ENCODE data around the gene TCF7L1.
"Not testable (repeated sequence)": the region's sequence is repeated elsewhere in the genome, so short reads cannot be mapped to it uniquely, and the experiment has no call there.

TCF7L1 gene

DNA sequence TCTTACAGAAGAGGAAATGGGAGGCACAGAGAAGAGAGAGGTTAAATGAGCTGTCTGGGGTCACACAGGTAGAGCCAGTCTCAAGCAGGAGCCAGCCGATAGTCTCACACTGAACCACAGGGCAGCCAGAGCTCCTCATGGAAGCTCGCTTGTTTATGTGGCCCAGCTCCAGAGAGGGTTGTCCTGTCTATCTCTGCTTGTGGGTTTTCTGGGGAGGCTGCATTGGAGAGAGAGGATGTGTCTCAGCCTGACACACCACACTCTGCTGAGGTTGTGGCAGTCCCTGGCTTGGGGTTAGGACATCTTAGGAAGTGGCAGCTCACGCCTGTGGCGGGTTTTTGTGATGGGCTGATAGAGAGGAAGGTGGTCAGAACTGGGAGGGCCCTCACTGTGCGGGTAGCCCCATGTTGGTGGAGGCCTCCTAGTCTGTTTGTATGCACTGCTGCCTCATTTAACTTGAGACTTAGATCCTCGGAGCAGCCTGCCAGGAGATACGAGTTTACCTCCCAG lies 52.3 kb downstream of the TCF7L1 start:
- no peak for DNase-seq

DNA sequence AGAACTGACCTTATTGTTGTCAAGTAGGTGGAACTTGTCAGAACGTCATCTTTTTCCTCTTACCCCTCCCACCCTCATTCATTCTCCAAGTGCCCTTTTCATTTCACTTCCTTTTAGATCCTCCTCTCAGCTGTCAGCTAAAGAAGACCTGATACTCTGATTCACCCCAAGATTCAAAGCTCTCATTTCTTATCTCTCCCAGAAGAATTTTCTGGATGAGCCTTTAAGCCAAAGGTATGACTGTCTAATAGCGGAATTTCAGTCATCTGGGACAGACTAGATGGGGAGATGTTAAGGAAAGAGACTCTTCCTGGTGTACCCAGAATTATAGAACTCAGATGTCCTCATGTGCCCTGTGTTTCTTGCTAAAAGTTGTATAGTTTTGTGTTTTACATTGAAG lies 53.9 kb downstream of the TCF7L1 start:
- no peak for DNase-seq

DNA sequence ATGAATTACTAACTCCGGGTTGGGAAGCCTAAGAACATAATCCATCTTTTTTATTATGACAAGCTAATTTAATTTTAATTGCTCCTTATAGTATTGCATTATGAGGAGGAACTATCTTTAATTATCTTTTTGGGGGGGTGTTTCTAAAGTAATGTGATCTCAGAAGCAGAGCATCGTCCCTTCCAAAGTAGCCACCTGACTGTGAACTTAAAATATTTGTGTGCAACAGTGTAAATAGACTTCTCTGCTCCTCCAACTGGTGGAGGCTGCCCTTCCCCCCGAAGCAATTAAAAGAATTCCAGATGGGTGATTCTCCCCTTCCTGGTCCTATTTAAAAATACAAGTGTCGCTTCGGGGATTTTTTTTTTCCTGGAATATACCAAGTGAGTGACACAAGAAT lies 55.7 kb downstream of the TCF7L1 start:
- DNase-seq = no peak

DNA sequence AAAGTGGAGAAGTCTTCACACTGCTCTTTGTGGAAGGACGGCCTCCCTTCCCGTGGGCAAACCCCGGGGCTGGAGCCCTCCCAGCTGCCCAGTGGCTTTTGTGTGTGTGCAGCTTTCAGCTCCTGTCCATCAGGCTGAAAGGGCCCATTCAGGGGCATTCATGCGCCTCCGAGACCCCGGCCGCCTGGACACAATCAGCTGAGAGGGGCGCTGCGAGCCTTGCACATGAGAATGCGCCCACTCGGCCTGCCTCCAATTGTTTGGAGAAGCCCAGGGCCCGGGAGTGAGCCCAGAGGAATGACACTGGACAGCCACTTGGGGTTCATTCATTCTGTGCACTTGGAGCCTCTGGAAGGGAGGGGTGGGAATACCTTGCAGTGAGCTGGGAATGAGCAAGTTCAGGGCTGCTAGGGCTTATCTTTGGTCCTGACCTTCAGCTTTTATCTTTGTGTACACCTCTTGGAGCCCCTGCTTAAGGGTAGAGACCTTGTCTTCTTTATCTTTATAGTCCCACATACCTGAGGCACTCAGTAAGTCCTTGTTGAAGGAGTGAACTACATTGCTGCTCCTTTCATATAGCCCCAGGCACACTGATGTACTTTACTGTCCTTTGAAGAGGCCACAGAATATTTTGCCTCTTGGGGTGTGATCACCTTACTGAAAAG lies 56.5 kb downstream of the TCF7L1 start:
- DNase-seq = no peak

DNA sequence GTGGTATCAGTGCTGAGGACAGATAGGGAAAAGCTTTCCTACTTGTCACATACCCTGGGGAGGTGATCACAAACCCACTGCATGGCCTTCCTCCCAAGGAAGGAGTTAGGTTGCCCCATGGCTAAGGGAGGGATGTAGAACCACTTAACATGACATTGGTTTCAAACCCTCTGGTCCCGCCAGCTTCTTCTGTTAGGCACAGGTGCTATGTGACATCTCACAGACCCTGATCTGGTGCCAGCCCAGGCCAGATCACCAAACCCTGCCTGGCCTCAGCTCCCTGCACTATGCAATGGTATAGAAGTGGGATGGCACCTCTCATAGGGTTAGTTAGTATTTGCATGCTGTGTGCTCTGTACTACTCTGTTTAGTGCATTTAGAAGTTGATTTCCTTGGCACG lies 58.0 kb downstream of the TCF7L1 start:
- no peak for DNase-seq

DNA sequence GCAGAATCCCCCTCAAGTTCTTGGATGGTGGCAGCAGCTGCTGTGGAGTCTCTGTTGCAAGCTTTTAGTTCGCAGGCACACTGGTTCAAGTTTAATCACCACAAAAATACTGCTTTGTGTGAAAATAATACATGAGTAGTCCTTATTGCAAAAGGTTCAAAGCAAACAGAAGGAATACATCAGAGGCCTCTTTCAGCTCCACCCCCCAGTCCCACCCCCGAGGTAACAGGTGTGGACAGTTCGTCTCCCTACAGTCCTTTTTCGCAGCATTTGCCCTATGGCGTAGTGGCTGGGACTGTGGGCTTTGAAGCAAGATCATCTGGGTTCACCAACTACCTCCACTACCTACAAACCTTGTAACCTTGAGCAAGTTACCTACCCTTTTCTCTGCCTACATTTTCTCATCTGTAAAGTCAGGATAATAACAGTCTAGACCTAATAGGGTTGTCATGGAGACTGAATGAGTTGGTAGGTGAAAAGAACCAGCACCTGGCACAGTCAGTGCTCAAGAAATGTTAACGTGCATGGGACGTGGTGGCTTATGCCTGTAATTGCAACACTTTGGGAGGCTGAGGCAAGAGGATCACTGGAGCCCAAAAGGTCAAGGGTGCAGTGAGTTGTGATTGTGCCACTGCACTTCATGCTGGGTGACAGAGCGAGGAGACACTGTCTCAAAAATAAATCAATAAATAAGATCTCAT lies 61.7 kb downstream of the TCF7L1 start:
- no peak for DNase-seq

DNA sequence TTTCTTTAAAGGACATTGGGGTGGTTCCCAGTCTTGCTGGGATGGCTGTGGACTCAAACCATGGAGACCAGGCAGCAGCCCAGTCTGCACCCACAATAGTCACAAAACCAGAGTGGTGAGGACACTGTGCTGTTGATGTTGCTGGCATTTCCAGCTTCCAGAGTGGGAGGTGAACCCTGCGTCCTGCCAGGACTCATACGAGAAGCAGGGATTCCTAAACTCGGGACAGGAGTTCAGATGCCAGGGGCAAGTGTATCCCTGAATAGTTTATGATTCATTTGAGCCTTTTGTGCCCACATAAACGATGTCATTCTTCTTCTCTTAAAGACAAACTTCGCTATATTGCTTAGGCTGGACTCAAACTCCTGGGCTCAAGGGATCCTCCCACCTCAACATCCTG lies 62.8 kb downstream of the TCF7L1 start:
- no peak for DNase-seq

DNA sequence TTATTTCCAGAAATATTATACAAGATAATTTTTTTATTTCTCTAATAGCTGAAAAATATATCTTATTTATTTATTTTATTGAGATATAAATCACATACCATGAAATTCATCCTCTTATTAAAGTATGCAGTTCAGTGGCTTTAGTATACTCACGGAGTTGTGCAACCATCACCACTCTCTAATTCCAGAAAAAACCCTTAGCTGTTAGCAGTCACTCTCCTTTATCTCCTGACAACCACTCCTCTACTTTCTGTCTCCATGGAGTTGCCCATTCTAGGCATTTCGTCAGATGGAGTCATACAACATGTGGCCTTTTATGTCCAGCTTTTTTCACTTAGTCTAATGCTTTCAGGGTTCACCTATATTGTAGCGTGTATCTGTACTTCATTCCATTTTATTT lies 66.5 kb downstream of the TCF7L1 start:
- DNase-seq = no peak

DNA sequence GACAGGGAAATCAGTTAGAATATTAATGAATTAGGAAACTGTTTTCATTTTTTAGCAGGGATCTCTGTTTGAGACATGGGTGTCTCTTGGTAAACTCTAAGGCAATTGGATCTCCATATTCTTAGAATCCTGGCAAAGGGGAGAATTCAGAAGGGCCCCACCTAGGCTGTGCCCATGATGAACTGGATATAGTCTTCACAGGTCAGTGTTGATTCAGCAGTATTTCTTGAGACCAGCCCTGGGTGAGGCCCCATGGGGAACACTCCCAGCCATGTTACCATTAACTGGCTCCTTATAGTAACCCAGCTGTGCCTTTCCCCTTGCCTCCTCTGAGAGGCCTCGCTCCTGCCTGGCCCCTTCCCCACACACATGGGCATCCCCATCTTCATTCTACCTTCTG lies 76.7 kb downstream of the TCF7L1 start:
- no peak for DNase-seq

DNA sequence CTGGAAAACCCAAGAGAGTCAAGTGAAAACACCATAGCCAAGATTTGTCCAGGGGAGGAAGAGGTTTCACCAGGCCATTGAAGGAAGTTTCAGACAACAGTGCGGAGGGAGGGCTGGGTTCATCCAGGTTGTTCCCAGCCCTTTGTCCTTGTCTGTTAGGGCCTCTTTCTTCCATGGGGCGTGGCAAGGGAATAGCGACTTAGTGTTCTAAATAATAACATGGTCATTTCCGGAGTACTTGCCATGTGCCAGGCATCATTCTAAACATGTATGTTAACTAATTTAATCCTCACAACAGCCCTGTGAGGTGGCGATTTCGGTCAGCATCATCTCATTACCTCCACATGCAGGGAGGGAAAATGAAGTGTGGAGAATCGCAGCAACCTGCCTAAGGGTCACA lies 77.3 kb downstream of the TCF7L1 start:
- DNase-seq = no peak

DNA sequence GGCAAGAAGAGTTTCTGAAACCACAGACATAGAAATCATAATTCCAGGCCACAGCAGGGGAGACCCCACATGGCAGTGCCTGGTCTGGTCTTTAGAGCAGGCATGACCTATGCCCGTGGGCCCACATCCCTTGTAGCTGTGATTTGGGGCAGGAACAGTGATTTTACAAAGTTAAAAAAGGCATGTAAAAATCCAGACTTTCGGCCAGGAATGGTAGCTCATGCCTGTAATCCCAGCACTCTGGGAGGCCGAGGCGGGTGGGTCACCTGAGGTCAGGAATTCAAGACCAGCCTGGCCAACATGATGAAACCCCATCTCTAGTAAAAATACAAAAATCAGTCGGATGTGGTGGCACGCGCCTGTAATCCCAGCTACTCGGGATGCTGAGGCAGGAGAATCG lies 78.4 kb downstream of the TCF7L1 start:
- not testable (repeated sequence) for DNase-seq

DNA sequence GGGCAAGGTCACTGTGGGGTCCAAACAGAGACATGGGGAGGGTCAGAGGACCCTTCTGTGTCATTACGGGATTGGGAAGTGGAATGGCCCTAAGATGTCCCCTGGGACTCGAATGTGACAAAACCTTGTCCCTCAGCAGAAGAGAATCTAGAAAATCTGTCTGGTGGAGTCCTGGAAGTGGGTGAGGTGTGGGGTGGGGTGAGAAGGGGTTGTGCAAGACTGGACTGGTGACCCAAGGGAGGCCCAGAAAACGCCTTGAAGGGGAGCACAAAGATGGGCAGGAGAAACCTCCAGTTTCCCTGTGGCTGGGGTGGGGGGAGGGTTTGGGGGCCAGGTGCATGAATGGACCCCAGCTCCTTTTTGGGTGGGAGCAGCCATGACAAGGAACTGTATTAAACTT lies 79.6 kb downstream of the TCF7L1 start:
- no peak for DNase-seq

DNA sequence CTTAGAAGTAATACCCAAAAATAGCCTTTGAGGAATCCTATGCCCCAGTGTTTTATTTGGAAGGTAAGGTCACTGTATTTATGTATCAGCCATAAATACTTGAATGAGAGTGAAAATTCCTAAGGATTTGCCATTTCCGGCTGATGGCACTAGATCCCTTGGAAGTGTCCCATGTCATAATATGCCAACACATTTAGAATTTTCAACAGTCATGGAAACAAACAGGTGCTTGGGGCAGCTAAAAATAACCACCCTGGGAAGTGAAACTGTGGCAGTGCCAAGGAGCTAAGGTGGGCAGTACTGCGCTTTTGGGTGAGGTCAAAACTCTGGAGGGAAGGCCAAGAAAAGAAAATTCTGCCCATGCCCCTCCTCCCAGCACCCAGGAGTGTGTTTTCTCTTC lies 80.2 kb downstream of the TCF7L1 start:
- no peak for DNase-seq

DNA sequence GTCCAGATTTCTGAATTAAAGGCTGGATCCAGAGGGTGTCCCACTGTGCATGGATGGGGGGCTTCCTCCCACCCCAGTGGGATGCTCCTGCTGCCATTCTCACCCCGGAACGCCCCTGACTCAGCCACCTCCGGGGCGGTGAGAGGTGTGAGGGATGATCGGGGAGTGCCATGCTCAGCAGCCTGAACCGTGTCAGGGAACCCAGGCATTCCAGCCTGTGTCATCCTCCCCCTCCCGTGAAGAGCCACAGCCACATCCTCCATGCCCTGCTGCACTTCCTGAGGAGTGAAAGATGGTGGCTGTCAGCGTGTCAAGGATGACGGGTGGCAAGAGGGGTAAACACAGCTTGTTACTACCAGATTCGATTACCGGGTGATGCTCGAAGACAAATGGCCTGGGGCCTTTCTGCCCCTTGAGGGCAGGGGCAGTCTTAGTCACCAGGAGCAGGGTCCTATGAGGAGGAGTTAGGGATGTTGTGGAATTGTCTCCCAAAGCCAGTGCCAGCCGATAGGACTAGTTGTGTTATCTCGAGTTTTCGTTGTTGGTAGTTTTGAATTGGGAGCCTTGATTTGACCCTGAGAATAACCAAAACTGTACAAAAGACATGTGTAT lies 80.8 kb downstream of the TCF7L1 start:
- no peak for DNase-seq

DNA sequence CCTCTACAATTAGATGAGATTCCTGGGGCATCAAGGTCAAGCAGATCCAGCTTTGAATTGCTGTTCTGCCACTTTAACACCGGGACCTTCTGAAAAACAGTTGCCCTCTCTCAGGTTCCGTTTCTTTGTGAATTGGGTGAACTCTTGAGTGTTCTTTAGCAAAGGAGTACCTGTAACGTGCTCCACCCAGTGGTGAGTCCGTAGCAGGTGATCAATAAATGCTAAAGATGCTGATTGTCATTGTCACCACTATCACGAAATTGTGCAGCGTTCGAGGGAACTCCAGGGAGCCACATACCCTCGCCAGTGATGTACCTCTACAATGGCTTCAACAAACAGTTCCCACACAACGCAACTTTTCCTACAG lies 81.9 kb downstream of the TCF7L1 start:
- DNase-seq = no peak

DNA sequence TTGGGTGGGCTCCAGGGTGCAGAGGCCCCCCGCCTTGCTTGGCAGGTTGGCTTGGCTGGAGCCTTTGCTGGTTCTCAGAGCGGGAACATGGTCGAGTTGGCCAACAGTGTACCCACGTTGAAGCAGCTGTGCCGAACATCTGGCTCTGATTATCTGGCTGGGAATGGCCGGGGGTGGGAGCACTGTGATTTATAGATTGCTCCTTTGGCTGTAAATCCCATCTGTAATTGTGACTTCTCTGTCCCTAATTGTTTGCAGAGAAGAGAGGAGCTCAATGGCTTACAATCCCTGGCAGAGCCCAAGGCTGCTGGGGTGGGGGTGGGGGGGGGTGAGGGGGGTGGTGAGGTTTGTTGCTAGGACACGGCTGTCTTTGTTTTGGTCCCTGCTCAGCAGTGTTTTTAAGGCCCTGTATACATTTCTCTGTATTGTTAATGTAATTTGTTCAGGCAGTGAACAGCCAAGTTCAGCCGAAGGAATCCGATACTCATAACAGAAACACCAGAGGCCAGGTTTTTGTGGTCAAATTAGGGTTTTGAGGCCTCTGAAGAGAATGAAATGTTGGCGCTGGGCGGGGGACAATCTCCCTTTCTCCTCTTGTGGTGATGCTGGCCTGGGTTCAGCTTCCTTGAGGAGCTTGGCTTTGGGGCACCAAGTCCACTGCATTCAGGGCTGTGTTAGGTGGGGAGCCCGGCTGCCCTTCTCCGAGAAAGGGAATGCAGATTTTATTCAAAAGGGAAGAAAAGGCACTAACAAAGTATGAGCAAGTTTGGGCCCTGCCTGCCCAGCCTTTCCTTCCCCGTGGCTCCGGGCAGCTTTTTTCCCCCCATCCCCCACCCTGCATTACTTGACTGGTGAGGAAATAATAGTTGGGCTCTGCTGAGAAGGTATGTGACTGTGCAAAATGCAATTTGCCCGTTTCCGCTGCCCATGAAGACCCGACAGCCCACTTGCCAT lies 82.5 kb downstream of the TCF7L1 start:
- DNase-seq = no peak

DNA sequence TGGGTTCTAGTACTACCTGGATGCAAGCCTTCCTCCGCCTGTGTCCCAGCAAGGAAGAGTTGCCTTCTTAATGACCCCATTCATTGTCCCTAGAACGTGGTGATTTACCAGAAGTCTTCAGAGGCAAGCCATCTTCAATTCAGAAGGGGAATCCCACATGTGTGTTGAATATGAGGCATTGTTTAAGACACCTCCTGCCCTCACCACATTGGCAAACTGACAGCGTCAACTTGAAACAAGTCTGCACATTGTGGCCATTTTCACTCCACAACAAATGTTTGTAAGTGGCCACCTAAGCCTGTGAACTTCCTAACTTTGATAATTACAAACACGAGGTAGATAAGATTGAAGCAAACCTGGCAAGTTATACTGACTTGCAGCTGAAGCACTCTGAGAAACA lies 83.7 kb downstream of the TCF7L1 start:
- DNase-seq = no peak

DNA sequence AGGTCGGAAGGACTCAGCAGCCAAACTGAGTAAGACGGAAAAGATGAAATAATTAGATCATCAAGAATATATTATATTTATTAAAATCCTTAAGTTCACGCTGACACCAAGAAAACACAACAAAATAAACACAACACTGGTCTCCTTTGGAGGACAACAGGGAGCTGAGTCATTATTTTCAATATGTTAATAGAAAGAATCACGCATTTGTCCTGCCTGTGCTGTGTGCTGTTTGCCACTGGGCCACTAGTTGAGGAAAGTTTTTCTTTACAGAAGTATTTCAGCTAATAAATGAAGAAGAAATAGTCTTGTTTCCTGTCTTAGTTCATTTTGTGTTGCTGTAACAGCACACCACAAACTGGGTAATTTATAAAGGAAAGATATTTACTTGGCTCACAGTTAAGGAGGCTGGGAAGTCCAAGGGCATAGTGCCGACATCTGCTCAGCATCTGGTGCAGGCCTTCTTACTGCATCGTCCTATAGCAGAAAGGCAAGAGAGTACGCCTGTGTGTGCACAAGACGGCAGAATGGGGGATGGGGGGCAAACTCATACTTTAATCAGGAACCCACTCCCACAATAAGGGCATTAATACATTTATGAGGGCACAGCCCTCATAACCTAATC lies 88.0 kb downstream of the TCF7L1 start:
- no peak for DNase-seq

DNA sequence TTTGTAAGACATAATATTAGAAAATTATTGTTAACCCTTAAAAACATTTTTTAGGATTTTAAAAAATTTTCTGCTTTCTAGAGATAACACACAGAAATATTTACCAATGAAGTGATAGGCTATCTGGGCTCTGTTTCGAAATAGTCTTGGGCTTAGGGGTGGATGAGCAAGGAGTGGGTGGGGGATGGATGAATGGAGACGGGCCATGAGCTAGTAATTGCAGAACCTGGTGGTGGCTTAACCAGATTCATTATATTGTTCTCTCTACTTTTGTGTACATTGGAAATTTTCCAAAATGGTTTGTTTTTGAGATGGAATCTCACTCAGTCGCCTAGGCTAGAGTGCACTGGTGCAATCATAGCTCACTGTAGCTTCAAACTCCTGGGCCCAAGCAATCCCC lies 89.6 kb downstream of the TCF7L1 start:
- no peak for DNase-seq

DNA sequence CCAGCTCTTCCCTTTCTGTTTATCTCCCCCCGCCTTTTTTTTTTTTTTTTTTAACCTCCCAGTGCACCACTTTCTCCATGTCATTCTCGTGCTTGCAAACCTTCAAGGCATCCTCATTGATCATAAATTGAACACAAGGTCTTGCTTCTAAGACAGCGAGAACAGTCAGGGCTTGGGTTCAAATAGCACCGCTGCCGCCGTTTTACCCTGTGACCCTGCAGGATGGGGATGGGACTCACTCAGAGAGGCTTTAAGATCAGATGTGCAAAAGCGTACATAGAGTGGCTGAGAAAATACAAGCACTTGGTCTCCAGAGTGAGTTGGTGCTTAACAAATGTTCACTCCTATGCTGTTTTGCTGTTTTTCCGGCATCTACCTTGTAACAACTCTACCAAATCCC lies 93.6 kb downstream of the TCF7L1 start:
- no peak for DNase-seq

DNA sequence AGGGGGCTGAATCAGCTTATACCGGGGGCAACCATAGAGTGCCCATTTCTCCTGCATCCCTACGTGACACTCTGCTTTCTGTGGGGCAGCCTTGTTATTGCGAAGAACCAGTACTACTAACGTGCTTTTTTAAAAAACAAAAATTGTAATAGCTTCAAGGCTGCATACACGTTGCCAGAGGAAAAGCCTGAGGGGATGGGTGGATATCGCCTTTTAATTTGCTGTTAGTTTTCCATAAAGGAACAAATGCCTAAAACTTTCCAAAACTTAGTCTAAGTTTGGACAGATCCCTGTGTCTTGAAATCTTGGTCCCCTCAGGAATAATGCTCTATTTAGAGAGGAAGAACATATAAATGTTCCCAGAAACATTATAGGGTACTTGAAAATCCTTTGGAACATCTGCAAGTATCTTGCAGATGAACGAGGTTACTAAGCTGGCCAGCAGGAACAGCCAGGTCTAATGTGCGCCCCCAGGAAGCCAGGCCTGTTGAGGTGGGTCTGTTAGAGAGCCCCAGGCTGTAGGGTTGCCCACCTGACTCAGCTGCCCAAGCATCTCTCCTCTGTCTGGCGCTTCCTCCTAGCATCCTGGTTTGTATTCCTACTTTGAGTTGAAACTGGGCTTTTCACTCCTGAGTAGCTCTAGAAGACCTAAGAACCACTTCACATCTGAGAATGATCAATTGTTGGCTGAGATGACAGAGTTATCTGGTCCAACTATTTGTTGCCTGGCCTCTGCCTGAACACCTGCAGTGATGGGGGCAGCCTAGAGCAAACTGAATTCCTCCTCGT lies 97.7 kb downstream of the TCF7L1 start:
- DNase-seq = no peak

DNA sequence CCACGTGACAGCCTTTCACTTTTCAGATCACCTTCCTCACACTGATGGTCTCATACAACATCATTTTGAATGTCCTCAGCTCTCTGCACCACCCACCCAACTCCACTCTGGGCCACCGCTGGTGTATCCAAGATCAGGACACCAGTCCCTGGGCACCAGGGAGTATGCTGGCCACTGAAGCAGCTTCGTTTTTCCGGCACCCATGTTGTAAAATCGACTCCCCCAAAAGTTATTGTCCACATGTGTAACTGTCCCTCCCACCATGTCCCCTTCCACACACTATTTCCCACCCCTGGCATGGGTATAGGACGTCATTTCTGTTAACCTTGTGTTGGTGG lies 98.2 kb downstream of the TCF7L1 start:
- DNase-seq = no peak

Measured in stimulated activated CD4-positive, alpha-beta T cell treated with anti-CD3 and anti-CD28 coated beads, Interleukin-2, amount 100 ng/mL, for 48 hours (primary cell).